Panc1 (cell line): ENCODE measurements around the gene SLC17A6. TPM values are rescaled to one million over a fixed set of nuclear protein-coding genes. Genes with fewer than 3 reads are reported as not detected.

ENCODE experiments used
- ATAC-seq: fragments of 200-7000 bp; cut with Tn5 transposase; 2 replicates; pipeline ENCODE4 v1.9.1; 2020; ENCODE audit warnings: mild to moderate bottlenecking, moderate library complexity
- BruUV-seq: library from RNA; stranded (reverse); fragments of 400-500 nt; replicated peaks from 2 replicates; lab custom pipeline; 2021; lab: Mats Ljungman, UMichigan
- CTCF ChIA-PET: fragments of 300-600 bp; sonication (Branson Sonifier 250); formaldehyde crosslinking; loops from one replicate; lab custom pipeline; 2022; ENCODE audit warnings: antibody characterized with exemption; lab: Charles Lee
- POLR2A ChIA-PET: fragments of 300-600 bp; sonication (Branson Sonifier 250); formaldehyde crosslinking; loops from one replicate; lab custom pipeline; 2022; ENCODE audit warnings: antibody characterized with exemption; lab: Charles Lee
- DNase-seq: peaks from one replicate; pipeline ENCODE4 v3.0.0-alpha.2; 2010; ENCODE audit warnings: low read depth, low spot score
- H3K27ac ChIP-seq: 2 replicates; pipeline ENCODE4 v1.5.1; 2011; ENCODE audit warnings: mild to moderate bottlenecking, low read length, inconsistent platforms
- H3K27me3 ChIP-seq: fragments of 200-500 bp; sonication (Bioruptor generic); 2 replicates; pipeline ENCODE4 v1.6.0; 2014; ENCODE audit warnings: low read length, inconsistent platforms; ENCODE audit not compliant: control insufficient read depth, insufficient read depth
- H3K36me3 ChIP-seq: fragments of 200-500 bp; sonication (Bioruptor generic); 2 replicates; pipeline ENCODE4 v1.5.1; 2014; ENCODE audit warnings: inconsistent platforms, mild to moderate bottlenecking, low read length, moderate library complexity; ENCODE audit not compliant: control insufficient read depth, insufficient read depth
- H3K4me1 ChIP-seq: 2 replicates; pipeline ENCODE4 v1.5.1; 2011; ENCODE audit warnings: inconsistent platforms, mild to moderate bottlenecking, low read length, moderate library complexity; ENCODE audit not compliant: control insufficient read depth, insufficient read depth
- H3K4me3 ChIP-seq, 2 experiments: 2 replicates each; pipeline ENCODE4 v1.5.1; 2011 to 2012; ENCODE audit warnings: low read depth in 2 of 2, low read length in 2 of 2, mild to moderate bottlenecking in 2 of 2, inconsistent platforms in 1 of 2, moderate library complexity in 1 of 2
- H3K9me3 ChIP-seq: fragments of 200-500 bp; sonication (Bioruptor generic); 2 replicates; pipeline ENCODE4 v1.5.1; 2014; ENCODE audit warnings: low read depth, mild to moderate bottlenecking, inconsistent platforms, low read length, moderate library complexity; ENCODE audit not compliant: control insufficient read depth, insufficient read depth
- POLR2AphosphoS5 ChIP-seq: IDR thresholded peaks from 2 replicates; pipeline ENCODE4 v1.6.1; 2012; ENCODE audit warnings: mild to moderate bottlenecking, low read depth, low read length, moderate library complexity
- SIN3A ChIP-seq: IDR thresholded peaks from 2 replicates; pipeline ENCODE4 v1.6.1; 2012; ENCODE audit warnings: low read depth, mild to moderate bottlenecking, low read length, moderate library complexity, borderline replicate concordance; ENCODE audit not compliant: insufficient read depth
- TCF7L2 ChIP-seq: IDR thresholded peaks from 2 replicates; pipeline ENCODE4 v1.6.1; 2011; ENCODE audit warnings: mild to moderate bottlenecking, low read depth, low read length, inconsistent platforms
- in situ Hi-C: cut with HindIII; loops from 2 replicates; pipeline ENCODE4 v1.10.0; 2016; ENCODE audit warnings: low sequenced_read_pairs, low pct_unique_long_range_greater_than_20kb
- intact Hi-C: fragments of 100-400 bp; cut with micrococcal nuclease; formaldehyde crosslinking; loops from one replicate; pipeline ENCODE4 v1.10.0; 2022; ENCODE audit not compliant: unreplicated experiment
- total RNA-seq: library from RNA; stranded (reverse); gene quantifications from one replicate; pipeline ENCODE4 v1.2.1, GENCODE V29; 2021; ENCODE audit not compliant: unreplicated experiment
- TF ChIP-seq, protein P1 (sequence below): fragments of 450-650 bp; IDR thresholded peaks from 2 replicates; pipeline ENCODE4 v1.5.1; 2017; ENCODE audit warnings: mild to moderate bottlenecking
- TF ChIP-seq, protein P2 (sequence below), 2 experiments: IDR thresholded peaks; 2 replicates each; pipeline ENCODE4 v1.6.1; 2011 to 2012; ENCODE audit warnings: low read depth in 2 of 2, control low read depth in 1 of 2, low read length in 1 of 2, mild to moderate bottlenecking in 1 of 2, moderate library complexity in 1 of 2; ENCODE audit not compliant: insufficient read depth in 1 of 2

The SLC17A6 gene
- total RNA-seq, 1 experiment from 2014 or later, result not detected

DNA sequence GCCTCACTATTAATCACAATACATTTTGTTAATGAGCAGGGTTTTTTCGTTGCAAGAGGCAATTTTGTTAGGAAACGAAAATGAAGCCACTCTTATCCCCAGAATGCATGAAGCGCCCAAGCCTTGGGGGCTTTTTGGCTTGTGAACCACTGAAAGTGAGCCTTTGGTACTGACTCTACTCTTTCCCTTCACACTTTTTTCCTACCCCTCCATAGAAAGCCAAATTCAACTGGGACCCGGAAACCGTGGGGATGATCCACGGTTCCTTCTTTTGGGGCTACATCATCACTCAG lies 4.8 kb downstream of the SLC17A6 start:
- ATAC-seq, result no peak
- no peak overlapping the region for H3K27ac ChIP-seq
- intact Hi-C loops (no loop called here), in situ Hi-C loops (no loop called here)
- ChIA-PET CTCF (no interaction called here), POLR2A (no interaction called here)
- no peaks in the 10 kb centered on the region for H3K9me3 ChIP-seq
- H3K36me3 ChIP-seq, result no peaks in the 10 kb centered on the region
- TF ChIP-seq, protein P1, sequence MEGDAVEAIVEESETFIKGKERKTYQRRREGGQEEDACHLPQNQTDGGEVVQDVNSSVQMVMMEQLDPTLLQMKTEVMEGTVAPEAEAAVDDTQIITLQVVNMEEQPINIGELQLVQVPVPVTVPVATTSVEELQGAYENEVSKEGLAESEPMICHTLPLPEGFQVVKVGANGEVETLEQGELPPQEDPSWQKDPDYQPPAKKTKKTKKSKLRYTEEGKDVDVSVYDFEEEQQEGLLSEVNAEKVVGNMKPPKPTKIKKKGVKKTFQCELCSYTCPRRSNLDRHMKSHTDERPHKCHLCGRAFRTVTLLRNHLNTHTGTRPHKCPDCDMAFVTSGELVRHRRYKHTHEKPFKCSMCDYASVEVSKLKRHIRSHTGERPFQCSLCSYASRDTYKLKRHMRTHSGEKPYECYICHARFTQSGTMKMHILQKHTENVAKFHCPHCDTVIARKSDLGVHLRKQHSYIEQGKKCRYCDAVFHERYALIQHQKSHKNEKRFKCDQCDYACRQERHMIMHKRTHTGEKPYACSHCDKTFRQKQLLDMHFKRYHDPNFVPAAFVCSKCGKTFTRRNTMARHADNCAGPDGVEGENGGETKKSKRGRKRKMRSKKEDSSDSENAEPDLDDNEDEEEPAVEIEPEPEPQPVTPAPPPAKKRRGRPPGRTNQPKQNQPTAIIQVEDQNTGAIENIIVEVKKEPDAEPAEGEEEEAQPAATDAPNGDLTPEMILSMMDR, result no peak
- TF ChIP-seq, protein P2, sequence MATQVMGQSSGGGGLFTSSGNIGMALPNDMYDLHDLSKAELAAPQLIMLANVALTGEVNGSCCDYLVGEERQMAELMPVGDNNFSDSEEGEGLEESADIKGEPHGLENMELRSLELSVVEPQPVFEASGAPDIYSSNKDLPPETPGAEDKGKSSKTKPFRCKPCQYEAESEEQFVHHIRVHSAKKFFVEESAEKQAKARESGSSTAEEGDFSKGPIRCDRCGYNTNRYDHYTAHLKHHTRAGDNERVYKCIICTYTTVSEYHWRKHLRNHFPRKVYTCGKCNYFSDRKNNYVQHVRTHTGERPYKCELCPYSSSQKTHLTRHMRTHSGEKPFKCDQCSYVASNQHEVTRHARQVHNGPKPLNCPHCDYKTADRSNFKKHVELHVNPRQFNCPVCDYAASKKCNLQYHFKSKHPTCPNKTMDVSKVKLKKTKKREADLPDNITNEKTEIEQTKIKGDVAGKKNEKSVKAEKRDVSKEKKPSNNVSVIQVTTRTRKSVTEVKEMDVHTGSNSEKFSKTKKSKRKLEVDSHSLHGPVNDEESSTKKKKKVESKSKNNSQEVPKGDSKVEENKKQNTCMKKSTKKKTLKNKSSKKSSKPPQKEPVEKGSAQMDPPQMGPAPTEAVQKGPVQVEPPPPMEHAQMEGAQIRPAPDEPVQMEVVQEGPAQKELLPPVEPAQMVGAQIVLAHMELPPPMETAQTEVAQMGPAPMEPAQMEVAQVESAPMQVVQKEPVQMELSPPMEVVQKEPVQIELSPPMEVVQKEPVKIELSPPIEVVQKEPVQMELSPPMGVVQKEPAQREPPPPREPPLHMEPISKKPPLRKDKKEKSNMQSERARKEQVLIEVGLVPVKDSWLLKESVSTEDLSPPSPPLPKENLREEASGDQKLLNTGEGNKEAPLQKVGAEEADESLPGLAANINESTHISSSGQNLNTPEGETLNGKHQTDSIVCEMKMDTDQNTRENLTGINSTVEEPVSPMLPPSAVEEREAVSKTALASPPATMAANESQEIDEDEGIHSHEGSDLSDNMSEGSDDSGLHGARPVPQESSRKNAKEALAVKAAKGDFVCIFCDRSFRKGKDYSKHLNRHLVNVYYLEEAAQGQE (IDR thresholded peaks at IDR 0.05; ENCODE audit: insufficient read depth in 1 of 2, low read depth in 2 of 2, low read length in 1 of 2), result no peak
- no peak for TF ChIP-seq TCF7L2
- no peak for TF ChIP-seq SIN3A
- H3K4me1 ChIP-seq, result no peaks in the 10 kb centered on the region
- BruUV-seq, result no TSS peak
- no peak for DNase-seq
- H3K4me3 ChIP-seq, result no peak overlapping the region
- H3K27me3 ChIP-seq, result peaks cover 6% of the 10 kb centered on the region

DNA sequence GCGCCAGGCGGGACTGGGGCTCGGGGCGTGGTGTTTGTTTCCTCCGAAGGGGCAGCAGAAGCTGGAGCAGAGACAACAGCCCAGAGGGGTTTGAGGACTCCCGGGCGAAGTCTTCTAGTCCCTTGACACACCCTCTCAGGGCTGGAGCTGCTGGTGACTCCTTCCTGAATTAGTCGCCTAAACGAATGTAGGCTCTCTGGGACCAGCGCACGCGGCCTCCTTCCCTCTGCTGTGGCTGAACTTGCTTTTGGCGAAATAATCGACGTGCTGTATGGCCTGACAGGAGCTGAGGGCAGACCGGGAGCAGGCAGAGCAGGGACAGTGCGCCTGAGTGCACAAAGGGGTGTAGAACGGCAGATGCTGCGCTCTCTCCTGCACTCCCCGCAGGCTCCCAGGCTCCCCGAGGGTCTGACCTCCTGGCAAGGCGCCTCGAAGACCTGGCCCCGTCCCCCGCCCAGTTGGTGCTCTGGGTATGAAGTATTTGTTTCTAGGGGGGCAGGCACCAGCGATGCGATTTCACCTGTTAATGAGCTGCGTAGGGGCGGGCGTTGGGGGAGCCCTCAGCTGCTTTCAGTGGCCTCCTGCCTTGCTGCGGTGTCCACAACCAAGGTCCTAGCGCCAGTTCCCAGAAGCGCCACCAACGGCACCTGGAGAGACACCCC lies 5.3 kb downstream of the SLC17A6 start:
- intact Hi-C loops, result no loop called here
- DNase-seq (no peak), ATAC-seq (no peak; the same call in 1 of the 2 replicates)
- Histone ChIP-seq H3K27ac (no peak overlapping the region), H3K4me3 (no peak overlapping the region), H3K36me3 (no peaks in the 10 kb centered on the region), H3K9me3 (no peaks in the 10 kb centered on the region), H3K27me3 (peaks cover 6% of the 10 kb centered on the region), H3K4me1 (no peaks in the 10 kb centered on the region)
- no TSS peak for BruUV-seq
- TF ChIP-seq, protein P1, result no peak
- TF ChIP-seq POLR2AphosphoS5 (no peak), TCF7L2 (no peak), SIN3A (no peak)
- TF ChIP-seq, protein P2 (IDR thresholded peaks at IDR 0.05; ENCODE audit: insufficient read depth in 1 of 2, low read depth in 2 of 2, low read length in 1 of 2), result no peak
- ChIA-PET CTCF (no interaction called here), POLR2A (no interaction called here)
- in situ Hi-C loops, result no loop called here
